ENCODE measurements around the gene PAXX. TPM values are rescaled to one million over a fixed set of nuclear protein-coding genes. Genes with fewer than 3 reads are reported as not detected.

Gene PAXX
- total RNA-seq, 1 donor from 2014 or later = 84.9 TPM

DNA sequence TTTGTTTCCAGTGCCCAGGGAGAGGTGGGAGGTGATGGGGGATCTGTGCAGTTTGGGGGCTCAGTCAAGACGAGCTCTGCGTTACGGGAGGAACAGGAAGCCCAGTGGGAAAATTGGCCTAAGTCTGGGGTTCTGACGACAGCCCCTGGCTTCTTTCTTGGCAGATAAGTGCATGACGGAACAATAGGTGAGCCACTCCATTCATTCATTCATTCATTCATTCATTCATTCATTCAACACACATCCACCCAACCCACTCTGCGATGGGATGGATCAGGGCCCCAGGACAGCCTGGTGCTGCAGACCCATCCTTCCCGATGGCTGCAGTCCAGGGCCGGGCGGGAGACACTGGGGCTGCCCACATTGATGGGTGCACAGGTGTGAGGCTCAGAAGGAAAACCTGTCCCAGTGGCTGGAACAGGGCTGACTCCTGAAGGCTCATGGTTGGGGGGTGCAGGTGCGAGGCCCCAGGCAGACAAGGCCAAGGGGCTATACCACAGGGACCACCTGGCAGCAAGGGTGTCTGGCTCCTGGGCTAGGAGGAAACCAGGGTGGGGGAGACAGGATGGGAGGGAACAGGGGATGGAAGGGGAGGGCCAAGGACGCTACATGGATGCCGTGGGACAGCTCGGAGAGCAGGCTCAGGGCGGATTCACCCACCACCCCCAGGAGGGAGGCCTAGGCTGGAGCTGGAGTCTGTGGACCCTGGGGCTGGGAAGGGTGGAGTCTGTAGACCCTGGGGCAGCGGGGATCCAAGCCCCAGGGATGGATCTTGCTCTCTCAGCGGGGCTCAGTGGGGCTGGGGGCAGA, 11.3 kb upstream of the PAXX start:
- no peak for DNase-seq (ENCODE audit: low read depth, low spot score)
- Mint-ChIP-seq H3K27me3 (ENCODE audit: low read depth) (peaks cover 7% of the 10 kb centered on the region), H3K9me3 (no peaks in the 10 kb centered on the region), H3K36me3 (ENCODE audit: low read depth) (no peaks in the 10 kb centered on the region), H3K4me3 (no peak overlapping the region), H3K4me1 (peaks cover 8% of the 10 kb centered on the region), H3K27ac (ENCODE audit: unreplicated experiment) (no peak overlapping the region)
- TF ChIP-seq CTCF (conservative IDR thresholded peaks at IDR 0.05) = no peak

GRCh38 chr9:136981588-136982231, 10.5 kb upstream of the PAXX start:
- no peak for TF ChIP-seq CTCF (conservative IDR thresholded peaks at IDR 0.05)
- Mint-ChIP-seq H3K9me3 (no peaks in the 10 kb centered on the region), H3K4me3 (no peak overlapping the region), H3K4me1 (peaks cover 8% of the 10 kb centered on the region), H3K36me3 (ENCODE audit: low read depth) (no peaks in the 10 kb centered on the region), H3K27me3 (ENCODE audit: low read depth) (peaks cover 7% of the 10 kb centered on the region), H3K27ac (ENCODE audit: unreplicated experiment) (no peak overlapping the region)
- DNase-seq (ENCODE audit: low read depth, low spot score) = no peak

GRCh38 chr9:136982232-136983051, 9.8 kb upstream of the PAXX start, which contains the start of gene LCNL1:
Gene LCNL1 (plus strand): TSS chr9:136982993. CDS start chr9:136983587, 594 bp downstream.
- H3K4me1 Mint-ChIP-seq = peaks cover 8% of the 10 kb centered on the region
- no peak for DNase-seq (ENCODE audit: low read depth, low spot score)
- H3K36me3 Mint-ChIP-seq (ENCODE audit: low read depth) = no peaks in the 10 kb centered on the region
- no peak within 1 kb of the TSS for H3K27ac Mint-ChIP-seq (ENCODE audit: unreplicated experiment)
- H3K4me3 Mint-ChIP-seq = no peak within 1 kb of the TSS
- no peaks in the 10 kb centered on the region for H3K9me3 Mint-ChIP-seq
- no peak for TF ChIP-seq CTCF (conservative IDR thresholded peaks at IDR 0.05)
- H3K27me3 Mint-ChIP-seq (ENCODE audit: low read depth) = peaks cover 4% of the 10 kb centered on the region

DNA sequence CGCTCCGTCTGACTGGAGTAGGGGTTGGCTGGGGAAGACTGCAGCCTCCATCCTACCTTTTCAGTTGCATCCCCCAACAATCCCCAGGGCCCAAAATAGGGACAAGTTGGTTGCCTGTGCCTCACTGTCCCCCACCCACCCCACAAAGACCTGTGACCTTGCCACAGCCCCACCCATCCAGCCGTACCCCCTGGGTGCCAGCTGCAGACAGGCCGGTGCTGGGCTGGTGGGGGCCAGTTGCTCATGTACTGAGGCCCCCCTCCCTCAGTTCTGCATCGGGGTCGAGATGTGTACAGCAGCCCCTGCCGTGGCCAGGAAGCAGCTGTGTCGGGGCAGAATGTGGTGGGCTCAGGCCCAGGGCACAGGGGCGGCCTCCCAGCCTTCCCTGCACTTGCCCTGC, 9.1 kb upstream of the PAXX start:
- TF ChIP-seq CTCF (conservative IDR thresholded peaks at IDR 0.05) = no peak
- H3K27me3 Mint-ChIP-seq (ENCODE audit: low read depth) = no peaks in the 10 kb centered on the region
- H3K36me3 Mint-ChIP-seq (ENCODE audit: low read depth) = no peaks in the 10 kb centered on the region
- no peaks in the 10 kb centered on the region for H3K9me3 Mint-ChIP-seq
- peaks cover 8% of the 10 kb centered on the region for H3K4me1 Mint-ChIP-seq
- no peak overlapping the region for H3K27ac Mint-ChIP-seq (ENCODE audit: unreplicated experiment)
- no peak overlapping the region for H3K4me3 Mint-ChIP-seq
- no peak for DNase-seq (ENCODE audit: low read depth, low spot score)

DNA sequence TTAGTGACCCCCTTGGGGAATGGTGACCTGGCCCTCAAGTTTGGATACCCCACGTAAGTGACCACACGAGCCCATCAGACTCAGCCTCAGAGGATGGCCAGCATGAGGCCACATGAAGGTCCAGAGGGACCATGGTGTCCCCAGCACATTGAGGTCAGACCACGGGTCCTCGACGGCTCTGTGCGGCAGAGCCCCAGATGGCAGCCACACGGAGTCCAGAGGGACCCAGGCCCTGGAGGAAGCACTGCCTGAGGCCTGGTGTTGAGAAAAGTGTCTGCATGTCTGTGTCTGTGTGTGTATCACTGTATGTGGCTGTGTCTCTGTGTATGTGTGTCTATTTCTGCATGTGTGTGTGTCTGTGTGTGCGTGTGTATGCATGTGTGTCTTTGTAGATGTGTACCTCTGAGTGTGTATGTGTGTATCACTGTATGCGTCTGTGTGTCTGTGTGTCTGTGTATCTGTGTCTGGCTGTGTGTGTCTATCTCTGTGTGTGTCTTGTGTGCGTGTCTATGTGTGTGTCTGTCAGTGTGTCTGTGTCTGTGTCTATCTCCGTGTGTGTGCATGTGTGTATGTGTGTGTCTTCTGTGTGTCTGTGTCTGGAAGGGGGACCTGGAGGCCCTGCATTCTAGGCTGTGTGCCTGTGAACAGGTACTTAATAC, 8.4 kb upstream of the PAXX start:
- Mint-ChIP-seq H3K27me3 (ENCODE audit: low read depth) (no peaks in the 10 kb centered on the region), H3K27ac (ENCODE audit: unreplicated experiment) (no peak overlapping the region), H3K9me3 (no peaks in the 10 kb centered on the region), H3K4me3 (no peak overlapping the region), H3K36me3 (ENCODE audit: low read depth) (no peaks in the 10 kb centered on the region), H3K4me1 (peaks cover 8% of the 10 kb centered on the region)
- no peak for DNase-seq (ENCODE audit: low read depth, low spot score)
- TF ChIP-seq CTCF (conservative IDR thresholded peaks at IDR 0.05) = no peak

Measured in neural crest cell (in vitro differentiated cells).